Measurements from ENCODE around the gene TNS1.

TNS1 gene

DNA sequence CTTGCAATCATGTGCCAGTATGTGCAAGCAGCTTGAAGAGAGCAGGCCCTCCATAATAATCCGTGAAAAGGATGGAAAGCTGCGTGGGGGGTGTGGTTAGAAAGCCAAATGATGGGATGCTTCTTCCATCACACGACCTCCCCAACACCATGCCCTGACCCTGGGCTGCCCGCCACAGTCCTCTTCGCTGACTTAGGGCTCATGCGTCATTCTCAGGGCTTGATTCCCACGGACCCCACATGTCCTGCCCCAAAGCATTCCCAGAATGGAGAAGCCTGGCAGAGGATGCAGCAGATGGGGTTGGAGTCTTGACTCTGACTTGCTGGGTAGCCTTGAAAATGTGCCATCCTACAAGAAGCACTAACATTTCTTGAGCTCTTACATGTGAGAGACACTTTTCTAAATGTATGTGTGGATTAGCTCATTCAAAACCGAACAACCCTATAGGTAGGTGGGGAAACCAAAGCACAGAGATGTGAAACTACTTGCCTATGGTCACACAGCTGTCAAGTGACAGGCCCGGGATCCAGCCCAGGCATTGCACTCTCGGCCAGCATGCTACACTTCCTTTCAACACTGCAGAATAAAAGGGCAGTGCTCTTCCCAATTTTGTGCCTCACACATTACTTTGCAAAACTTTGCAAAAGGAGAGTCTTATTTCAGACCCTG is 3.7 kb downstream of the TNS1 start:
- DNase-seq = no peak

DNA sequence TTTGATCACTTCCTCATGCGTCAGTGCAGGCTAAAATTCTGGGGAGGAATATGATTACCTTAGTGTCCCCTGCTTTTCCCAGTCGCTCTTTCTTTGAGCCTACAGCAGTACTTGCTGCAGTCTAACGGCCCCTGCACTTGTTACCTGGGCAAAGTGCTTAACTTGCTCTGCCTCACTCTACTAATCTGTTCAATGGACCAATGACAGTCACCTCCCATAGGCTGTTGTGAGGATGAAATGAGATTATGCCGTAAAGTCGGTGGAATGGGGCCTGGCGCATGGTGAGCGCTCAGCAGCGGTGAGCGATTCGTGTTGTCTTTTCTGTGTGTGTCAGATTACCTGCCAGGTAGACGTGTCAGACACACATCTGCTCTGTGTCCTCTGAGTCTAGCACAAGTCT is 5.3 kb downstream of the TNS1 start:
- DNase-seq = no peak

DNA sequence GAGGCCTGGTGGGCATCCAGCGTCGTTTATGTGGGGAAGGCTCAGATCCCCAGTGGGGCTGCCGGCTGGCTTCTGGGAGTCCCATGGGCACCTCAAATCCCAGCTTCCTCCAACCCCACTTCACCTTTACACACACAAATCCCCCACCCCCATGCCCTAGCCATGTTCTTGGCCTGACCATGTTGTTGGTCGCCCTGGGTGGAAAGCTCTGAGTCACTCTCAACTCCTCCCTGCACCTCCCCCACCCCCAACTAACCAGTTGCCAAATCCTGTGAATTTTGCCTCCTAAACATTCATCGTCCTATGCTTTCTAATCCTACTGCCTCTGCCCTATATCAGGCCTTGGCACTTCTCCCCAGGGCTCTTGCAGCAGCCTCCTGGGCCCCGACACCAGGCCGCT is 6.4 kb downstream of the TNS1 start:
- DNase-seq = peak; percentile 88

DNA sequence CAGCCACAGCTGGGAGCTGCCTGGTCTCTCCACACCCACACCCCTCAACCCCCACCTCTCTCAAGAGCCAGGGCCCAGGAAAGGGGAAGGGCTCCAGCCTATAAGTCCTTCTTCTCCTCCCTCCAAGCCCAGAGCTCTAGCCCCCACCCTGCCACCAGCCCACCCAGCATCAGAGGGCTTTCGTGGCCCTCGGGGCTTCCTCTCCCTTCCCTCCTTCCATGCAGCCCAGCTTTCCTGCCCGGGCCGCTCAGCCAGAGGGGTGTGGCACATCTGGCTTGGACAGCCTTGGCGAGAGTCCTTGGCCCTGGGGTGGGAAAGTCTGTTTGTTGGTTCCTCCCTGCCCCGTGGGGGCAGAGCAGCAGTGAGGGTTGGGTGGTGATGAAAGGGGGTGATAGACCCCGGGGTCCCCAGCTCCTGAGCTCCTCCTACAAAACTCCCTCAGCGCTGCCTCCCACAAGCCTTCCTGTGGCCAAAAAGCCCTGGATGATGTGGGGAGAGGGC is 7.0 kb downstream of the TNS1 start:
- DNase-seq = peak; percentile 63

DNA sequence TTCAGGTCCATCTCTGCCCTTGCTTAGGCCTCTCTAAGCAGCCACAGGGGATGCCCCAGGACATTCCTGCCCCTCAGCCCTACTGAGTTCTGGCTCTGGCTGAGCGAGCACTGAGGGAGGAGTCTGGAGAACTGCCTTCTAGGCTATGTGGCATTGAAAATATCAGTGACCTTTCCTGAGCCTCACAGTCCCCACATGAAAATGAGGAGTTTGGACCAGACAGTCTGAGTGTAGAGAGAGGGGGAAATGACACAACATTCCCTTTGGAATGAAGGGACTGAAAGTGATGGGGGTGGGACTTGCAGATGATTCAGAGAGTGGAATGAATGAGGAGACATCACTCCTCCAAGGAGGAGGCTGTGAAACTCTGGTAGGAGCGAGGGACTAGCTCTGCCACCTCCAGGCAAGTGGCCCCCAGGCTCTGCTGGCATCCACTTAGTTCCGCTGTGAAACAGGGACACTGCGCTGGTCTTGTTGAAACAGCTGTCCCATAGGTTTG is 8.0 kb downstream of the TNS1 start:
- peak; percentile 93 for DNase-seq

DNA sequence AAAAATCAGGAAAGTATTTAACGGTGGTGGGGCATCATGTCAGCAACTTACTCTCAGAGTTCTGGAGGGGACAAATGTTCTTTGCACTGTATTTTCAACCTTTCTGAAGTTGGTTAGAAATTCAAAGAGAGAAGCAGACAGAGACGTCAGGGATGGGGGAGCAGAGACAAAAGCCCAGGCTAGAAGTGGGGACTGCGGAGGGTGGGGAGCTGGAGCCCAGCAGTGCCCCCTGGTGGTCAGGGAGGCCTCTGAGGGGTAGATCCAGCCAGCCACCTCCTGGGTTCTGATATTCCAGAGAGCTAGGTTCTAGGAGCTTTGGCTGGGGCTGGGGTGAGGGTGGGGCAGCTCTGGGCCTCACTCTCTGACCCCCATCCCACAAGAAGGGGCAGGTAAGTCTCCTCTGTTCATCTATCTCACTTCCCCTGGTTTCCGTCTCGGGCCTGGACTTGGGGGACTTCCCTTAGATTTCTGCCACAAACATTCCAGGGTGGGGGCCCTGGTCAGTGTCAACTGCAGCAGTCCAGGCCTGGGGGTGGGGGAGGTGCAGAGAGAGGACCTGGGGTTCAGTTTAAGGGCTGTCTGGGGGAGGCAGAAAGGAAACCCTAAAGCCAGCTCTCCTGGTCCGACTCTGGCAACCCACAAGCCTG is 8.9 kb downstream of the TNS1 start:
- peak; percentile 52 for DNase-seq

DNA sequence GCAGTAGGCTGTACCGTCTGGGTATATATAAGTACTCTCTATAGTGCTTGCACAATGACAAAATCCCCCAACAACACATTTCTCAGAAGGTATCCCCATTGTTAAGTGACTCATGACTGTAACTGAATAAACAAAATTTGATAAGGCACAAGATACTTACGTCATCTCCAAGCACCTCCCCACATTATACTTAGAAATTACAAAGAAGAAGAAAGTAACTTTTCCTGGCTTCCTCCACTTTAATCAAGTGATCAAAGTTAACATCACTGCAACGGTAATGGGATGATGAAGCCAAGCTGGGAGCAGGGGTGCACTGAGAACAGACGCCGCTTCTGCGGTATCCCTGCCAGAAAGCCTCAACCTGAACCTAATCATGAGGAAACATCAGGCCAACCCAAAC is 9.7 kb downstream of the TNS1 start:
- DNase-seq = no peak

DNA sequence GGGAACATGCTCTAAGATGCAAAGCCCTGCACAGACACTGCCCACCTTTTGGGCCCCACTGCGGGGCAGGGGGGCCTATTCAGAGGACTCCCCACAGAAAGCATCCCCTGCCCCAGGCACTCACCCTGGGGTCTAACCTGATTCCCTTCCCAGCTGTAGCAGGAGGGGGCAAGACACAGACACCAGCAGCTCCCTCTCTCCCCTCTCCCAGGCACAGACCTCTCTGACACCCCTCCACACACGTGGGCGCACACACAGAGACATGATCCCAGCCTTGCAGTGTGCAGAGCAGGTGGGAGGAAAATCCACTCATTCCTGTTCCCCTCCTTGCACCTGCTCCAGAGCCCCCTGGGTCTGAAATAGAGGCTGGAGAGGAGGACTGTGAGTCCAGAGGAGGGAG is 10.7 kb downstream of the TNS1 start:
- no peak for DNase-seq

DNA sequence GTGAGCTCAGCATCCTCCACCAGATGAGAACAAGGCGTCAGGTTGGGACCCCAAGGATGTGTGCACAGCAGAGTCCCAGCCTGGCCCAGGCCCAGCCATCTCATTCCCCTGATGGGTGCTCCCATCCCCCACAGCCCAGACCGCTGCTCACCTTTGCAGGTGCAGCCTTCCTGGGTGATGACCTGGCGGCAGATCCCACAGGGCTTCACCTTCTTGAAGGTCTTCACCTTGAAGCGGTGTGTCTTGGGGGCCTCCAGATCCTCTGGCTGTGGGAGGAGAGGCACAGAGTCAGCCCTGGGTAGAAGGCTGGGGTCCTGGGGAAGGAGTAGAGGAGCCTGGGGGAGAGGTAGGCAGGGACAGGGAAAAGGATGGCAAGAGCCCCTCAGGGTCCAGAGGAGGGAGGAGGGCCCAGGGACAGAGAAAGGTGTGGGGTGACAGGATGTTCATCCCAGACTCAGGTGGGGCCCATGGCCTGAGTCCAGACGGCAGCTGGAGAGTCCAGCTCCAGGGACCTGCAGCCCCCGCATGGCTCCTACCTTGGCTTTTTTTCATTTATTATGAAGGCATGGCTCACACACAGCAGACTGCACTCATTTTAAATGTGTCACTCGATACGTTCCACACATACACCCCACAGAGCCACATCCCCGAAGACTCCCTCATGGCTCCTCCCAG is 11.9 kb downstream of the TNS1 start:
- no peak for DNase-seq

DNA sequence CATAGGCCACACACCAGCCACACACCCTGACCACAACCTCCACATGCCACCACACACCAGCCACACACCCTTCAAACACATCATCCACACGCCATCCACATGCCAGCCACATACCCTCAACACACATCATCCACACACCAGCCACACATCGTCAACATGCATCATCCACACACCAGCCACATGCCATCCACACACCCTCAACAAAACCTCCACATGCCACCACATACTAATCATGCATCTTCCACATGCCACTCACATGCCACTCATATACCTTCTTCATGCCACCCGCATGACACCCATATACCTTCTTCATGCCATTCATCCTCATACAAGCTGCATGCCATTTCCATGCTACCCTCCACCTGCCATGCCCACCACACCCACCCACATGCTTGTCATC is 12.4 kb downstream of the TNS1 start:
- no peak for DNase-seq

DNA sequence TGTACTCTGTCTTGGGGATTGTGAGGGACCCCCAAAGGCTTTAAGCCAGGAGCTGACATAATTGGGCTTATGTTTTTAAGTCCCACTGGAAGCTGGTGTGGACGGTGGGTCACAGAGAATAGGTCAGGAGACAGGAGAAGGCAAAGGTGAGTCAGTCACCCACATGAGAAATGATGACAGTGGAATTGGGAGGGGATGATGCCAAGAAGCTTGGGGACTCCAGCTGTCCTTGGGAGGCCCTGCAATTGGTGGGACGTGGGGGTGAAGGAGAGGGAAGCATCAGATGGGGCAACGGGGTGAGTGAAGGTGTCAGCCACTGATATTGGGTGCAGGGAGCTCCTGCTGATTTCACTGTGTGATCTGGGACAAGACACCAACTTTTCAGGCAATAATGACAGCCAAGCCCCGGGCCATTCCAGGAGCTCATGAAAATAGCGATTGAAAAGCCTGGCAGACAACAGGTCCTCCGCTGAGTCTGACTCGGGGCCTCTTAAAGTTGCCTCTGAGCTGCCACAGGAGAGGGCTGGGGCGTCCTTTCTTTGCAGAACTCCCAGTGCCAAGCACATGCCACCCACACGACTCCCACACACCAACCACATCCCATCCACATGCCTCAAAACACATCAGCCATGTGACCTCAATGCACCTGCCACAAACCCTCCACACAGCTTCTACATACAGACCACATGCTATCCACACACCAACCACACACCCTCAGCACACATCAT is 13.4 kb downstream of the TNS1 start:
- DNase-seq = no peak

DNA sequence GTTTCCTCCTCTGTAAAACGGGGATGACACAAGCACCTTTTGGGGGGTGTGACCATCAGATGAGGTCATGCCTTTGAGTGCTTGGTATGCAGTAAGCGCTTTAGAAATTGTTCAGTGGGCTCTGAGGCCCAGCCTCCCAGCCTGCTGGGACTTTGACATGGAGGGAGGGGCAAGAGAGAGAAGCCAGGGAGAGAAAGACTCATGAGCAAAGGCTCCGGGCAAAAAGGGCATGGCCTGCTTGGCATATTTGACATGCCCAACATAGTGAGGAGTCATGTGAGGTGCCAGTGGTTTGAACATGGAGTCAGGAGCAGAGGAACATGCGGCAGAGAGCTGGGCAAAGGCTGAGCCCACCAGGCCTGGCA is 14.0 kb downstream of the TNS1 start:
- peak; percentile 68 for DNase-seq

DNA sequence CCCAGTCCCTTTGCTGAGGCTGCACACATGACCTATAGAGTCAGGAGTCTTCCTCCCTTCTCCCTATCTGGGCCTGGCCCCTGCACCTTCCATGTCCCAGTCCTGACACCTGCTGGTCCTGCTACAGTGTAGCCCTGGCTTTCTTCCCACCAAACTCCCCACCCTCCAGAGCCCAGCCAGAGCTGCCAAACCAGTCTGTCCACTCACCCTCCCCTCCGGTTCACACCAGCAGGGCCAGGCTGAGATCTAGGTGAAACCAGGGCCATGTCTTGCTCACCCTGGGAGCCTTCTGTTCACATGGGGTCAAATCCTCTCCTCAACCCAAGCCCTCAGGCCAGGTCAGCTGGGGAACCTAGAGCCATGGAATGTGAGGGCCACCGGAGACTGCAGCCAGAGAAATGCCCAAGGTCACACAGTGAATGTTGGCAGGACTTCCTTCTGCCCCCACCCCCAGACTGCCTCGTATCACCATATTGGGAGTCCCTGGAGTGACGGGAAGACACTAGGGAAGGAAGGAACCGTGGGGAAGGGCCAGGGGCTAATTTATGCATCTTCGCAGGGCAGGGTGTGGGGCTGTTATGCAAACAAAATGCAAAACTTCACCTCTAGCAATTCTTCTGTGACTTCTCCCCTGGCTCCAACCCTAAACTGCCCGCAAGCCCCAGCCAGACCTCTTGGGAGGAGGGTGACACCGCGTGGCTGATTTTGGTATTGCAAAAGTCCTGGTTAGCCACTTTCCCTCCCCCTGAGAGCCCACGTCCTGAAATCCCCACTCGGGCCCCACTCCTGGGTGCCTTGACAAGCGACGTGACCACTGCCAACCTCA is 14.6 kb downstream of the TNS1 start:
- DNase-seq = peak; percentile 74

DNA sequence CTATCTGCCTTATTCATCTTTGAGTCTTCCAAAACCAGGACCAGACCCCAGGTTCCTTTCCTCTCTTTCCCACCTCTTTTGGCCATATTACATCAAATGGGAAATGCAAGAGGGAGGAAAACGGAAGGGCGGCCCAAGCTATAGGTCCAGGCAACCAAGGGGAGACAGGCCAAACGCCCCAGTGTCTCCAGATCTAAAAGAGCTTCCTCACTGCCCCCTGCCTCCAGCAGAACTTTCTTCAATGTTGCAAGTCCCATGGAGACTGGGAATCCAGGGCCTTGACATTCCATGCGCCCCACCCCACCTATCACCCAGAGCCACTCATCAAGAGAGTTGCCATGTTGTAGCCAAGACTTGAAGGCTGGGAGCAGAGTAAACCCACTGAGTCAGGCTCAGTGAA is 15.4 kb downstream of the TNS1 start:
- no peak for DNase-seq

DNA sequence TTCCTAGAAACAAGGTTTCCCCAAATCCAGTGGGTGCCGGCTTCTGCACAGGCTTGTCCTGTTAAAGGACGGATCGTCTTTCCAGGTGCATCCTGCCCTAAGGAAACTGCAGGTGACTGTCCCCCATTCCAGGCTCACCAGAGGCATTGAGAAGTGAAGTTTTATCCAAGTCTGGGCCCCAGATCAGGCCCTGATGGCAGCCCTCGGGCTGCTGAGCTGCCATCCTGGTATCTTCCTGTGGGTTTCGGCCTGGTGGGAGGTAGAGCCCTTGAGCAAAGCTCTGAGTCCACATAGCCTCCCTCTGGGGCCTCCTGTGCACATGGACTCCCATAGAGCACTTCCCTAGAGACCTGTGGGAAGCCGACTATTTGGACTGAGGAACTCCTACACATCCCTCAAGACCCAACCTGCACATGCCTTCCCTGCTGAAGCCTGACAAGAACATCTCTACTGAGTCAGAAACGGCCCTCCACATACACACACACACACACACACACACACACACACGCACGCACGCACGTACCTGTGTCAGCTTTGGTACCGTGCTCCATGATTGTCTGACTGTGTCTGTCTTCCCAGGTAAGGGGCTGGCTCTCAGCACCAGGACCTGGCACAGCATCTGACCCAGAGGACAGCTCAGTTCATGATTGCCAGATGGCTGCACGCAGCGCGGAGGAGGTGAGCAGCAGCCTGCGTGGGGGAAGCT is 16.4 kb downstream of the TNS1 start:
- DNase-seq = no peak

DNA sequence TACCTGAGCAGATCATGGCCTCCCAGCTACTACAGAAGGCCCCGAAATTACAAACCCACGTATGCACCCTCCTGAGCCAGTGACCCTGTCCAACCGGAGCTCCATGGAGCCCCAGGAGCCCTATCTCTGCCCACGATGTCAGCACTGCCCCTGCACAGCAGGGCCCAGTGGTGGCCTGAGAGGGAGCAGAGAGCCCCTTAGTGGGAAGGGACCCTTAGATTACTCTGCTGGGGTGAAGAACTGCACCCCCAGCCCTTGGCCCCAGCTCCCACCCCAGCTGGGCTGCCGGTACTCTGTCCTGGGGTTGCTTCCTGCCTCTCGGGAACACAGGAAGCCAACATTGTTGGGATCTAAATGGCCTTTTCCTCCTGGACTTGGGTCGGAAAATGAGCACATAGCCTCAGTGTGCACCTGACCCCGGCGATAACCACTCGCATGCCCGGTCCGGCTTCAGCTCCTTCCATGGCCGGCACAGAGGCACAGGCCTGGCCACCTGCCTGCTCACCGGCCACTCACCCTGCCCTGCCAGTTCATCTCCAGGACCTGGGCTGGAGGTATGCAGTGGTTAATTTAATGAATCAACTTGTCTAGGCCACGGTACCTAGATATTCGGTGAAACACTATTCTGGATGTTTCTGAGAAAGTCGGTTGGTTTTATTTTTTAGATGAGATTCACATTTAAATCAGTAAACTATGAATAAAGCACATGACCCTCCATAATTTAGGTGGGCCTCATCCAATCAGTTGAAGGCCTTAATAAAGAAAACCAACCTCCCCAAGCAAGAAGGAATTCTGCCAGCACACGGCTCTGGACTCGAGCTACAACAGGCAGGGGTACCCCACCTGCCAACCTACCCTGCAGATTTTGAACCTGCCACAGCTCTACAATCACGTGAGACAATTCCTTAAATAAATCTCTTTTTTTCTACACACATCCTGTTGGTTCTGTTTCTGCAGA is 19.2 kb downstream of the TNS1 start:
- DNase-seq = no peak

DNA sequence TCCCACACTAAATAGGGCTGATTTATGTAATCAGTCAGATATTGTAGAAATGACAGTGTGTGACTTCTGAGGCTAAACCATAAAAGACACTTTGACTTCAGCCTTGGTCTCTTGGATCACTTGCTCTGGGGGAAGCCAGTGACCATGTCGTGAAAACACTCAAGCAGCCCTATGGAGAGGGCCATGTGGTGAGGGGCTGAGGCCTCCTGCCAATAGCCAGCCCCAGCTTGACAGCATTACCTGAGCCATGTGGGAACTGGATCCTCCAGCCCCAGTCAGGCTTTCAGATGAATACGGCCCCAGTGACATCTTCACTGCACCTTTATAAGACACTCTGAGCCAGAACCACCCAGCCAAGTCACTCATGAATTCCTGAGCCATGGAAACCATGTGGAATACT is 20.8 kb downstream of the TNS1 start:
- DNase-seq = no peak

DNA sequence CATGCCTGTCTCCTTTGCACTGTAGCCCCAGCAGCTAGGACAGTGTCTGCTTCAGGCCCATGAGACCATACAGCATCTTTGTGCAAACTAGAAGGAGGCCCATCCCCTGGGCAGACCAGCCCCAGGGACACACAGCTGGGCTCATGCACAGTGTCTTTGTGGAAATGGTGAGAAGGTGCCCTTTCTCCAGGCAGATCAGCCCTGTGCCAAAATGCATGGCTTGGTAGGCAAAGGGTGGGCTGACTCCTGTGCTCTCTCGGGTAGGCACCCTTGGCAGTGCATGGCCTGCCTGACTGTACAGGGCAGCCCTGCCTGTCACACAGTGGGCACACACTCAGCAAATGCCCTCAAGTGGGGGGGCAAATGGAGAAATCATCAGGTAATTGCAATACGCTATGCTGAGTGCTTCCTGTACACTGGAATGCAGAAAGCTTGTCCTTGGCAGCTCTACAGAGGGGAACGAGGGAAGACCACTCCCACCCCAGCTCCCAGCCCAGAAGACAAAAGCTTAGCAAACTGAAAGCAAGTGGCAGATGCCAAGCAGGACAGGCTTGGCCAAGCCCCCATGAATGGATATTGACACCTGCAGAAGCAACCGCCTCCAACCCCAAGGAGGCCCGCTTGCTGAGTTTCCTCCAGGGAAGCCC is 21.6 kb downstream of the TNS1 start:
- no peak for DNase-seq

DNA sequence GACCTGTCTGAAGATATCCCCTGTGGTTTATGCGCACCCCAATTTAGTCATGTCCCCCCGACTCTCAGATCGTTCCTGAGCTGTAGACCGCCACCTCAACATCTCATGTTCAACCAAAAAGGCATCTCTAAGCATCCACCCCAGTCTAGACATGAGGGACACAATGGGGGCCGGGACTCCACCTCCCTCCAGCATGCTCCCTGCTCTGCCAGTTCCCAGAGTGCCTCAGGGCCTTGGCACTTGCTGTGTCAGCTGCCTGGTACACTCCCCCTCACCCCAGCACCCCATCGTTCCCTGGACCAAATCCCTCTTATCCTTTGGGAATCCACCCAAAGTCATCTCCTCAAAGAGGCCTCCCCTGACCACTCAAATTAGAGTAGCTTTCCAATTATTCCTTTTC is 22.2 kb downstream of the TNS1 start:
- no peak for DNase-seq

DNA sequence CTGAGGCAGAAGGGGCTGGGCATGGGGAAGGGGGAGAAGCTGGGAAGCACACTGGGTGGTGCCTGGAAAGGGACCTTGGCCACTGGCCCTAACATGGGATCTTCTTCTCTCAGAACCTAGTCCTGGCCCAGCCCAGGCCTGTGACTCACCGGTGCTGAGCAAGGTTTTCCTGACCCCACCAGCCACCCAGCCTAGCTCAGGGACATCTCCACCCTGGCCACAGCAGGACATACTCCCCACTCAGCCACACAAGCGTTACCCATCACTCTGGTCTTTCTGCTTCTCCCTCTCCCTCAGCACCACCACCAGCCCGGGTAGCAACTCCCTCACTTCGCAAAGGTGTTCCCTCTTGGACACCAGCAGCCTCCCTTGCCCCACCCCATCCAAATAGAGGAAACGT is 22.8 kb downstream of the TNS1 start:
- DNase-seq = no peak

All from fibroblast of skin of scalp (primary cell).